ENCODE measurements around the gene SHISA9. TPM values are rescaled to one million over a fixed set of nuclear protein-coding genes. Genes with fewer than 3 reads are reported as not detected.
"Not testable (repeated sequence)": the region's sequence is repeated elsewhere in the genome, so short reads cannot be mapped to it uniquely, and the experiment has no call there.

The SHISA9 gene
- total RNA-seq: not detected
- long read RNA-seq: 0 reads

GRCh38 chr16:12901597-12902461 is at the start of gene SHISA9:
Gene SHISA9, plus strand, starts transcription at chr16:12901598.
- no peak for DNase-seq (ENCODE audit: low spot score)

- no peak for DNase-seq (ENCODE audit: low spot score)
Measured at GRCh38 chr16:12853972-12854371, 47.4 kb upstream of the SHISA9 start.

- not testable (repeated sequence) for DNase-seq (ENCODE audit: low spot score)
Measured at GRCh38 chr16:12857435-12857834, 44.0 kb upstream of the SHISA9 start.

- DNase-seq (ENCODE audit: low spot score): no peak
Measured at GRCh38 chr16:12862327-12862726, 39.1 kb upstream of the SHISA9 start.

- no peak for DNase-seq (ENCODE audit: low spot score)
Measured at GRCh38 chr16:12862941-12863340, 38.5 kb upstream of the SHISA9 start.

- no peak for DNase-seq (ENCODE audit: low spot score)
Measured at GRCh38 chr16:12866981-12867551, 34.3 kb upstream of the SHISA9 start.

- DNase-seq (ENCODE audit: low spot score): no peak
Measured at GRCh38 chr16:12868169-12868568, 33.2 kb upstream of the SHISA9 start.

GRCh38 chr16:12868788-12869187 is 32.6 kb upstream of the SHISA9 start:
- no peak for DNase-seq (ENCODE audit: low spot score)

GRCh38 chr16:12869698-12870427 is 31.5 kb upstream of the SHISA9 start:
- DNase-seq (ENCODE audit: low spot score): no peak

- no peak for DNase-seq (ENCODE audit: low spot score)
Measured at GRCh38 chr16:12871784-12872183, 29.6 kb upstream of the SHISA9 start.

- no peak for DNase-seq (ENCODE audit: low spot score)
Measured at GRCh38 chr16:12874186-12874585, 27.2 kb upstream of the SHISA9 start.

- DNase-seq (ENCODE audit: low spot score): no peak
Measured at GRCh38 chr16:12876778-12877177, 24.6 kb upstream of the SHISA9 start.

- DNase-seq (ENCODE audit: low spot score): no peak
Measured at GRCh38 chr16:12878973-12879372, 22.4 kb upstream of the SHISA9 start.

GRCh38 chr16:12879812-12880211 is 21.6 kb upstream of the SHISA9 start:
- DNase-seq (ENCODE audit: low spot score): no peak

GRCh38 chr16:12881182-12881581 is 20.2 kb upstream of the SHISA9 start:
- DNase-seq (ENCODE audit: low spot score): no peak

GRCh38 chr16:12881740-12882139 is 19.7 kb upstream of the SHISA9 start:
- no peak for DNase-seq (ENCODE audit: low spot score)

GRCh38 chr16:12885742-12886141 is 15.7 kb upstream of the SHISA9 start:
- DNase-seq (ENCODE audit: low spot score): no peak

- DNase-seq (ENCODE audit: low spot score): no peak
Measured at GRCh38 chr16:12891836-12892235, 9.6 kb upstream of the SHISA9 start.

GRCh38 chr16:12893050-12893750 is 8.2 kb upstream of the SHISA9 start:
- no peak for DNase-seq (ENCODE audit: low spot score)

GRCh38 chr16:12896562-12896961 is 4.8 kb upstream of the SHISA9 start:
- no peak for DNase-seq (ENCODE audit: low spot score)

GRCh38 chr16:12898551-12898950 is 2.8 kb upstream of the SHISA9 start:
- no peak for DNase-seq (ENCODE audit: low spot score)
